ENCODE results near the gene ZSWIM1.
A peak's percentile ranks its signal among the peaks of the same experiment; 100 is the strongest.

The ZSWIM1 gene

DNA sequence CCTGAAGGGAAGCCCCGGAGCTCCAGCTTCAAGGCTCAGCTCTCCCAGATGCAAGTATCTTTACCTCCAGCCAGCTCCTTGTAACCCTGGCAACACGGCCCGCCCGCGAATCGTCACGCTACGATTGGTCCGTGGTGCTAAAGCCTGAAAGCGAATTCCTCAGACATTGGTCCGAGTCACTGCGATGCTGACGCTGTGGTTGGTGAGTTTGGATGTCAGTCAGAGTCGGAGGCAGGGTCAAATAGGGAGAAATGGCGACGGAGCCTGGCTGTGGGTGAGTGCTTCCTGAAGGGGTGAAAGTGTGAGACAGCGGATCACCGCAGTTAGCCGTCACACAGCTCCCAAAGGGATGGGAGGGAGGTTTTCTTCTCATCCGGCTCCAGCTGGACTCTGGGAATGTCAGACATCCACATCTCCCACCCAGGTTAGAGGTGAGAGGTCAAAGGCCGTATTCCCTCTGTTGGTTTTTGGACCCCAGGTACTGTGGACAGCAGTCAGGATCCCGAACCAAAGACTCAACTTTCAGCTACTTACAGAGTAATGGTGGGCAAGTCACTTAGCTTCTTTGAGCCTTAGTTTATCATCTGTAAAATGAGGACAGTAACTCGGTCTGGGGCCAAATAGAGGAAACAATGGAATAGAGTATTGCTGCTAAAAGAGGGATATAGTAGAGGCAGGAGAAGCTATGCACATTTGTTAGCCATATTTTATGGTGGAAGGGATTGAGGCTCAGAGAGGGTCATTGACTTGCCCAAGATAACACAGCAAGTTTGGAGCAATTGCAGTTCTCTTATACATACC, at the start of gene ZSWIM1:
Gene ZSWIM1, plus strand, starts transcription at position 240 of the 801 bp plus-strand sequence. CDS start 1,366 bp downstream, outside the sequence.
- peak; percentile 98 for DNase-seq

DNA sequence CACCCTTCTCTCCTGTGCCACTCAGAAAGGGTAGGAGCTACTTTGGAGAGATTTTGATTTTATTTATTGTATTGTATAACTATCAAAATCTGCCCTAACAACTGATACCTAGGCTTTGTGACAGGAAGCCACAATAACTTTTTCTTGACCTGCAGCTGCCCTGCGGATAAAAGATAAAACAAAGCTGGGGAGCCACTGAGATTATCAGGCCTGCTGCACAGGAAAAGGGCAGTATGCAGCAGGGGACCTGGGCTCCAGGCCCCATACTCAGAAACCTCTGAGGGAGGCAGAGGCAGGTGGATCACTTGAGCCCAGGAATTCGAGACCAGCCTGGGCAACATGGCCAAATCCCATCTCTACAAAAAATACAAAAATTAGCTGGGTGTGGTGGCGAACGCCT, 48.4 kb upstream of the ZSWIM1 start:
- DNase-seq, result no peak

DNA sequence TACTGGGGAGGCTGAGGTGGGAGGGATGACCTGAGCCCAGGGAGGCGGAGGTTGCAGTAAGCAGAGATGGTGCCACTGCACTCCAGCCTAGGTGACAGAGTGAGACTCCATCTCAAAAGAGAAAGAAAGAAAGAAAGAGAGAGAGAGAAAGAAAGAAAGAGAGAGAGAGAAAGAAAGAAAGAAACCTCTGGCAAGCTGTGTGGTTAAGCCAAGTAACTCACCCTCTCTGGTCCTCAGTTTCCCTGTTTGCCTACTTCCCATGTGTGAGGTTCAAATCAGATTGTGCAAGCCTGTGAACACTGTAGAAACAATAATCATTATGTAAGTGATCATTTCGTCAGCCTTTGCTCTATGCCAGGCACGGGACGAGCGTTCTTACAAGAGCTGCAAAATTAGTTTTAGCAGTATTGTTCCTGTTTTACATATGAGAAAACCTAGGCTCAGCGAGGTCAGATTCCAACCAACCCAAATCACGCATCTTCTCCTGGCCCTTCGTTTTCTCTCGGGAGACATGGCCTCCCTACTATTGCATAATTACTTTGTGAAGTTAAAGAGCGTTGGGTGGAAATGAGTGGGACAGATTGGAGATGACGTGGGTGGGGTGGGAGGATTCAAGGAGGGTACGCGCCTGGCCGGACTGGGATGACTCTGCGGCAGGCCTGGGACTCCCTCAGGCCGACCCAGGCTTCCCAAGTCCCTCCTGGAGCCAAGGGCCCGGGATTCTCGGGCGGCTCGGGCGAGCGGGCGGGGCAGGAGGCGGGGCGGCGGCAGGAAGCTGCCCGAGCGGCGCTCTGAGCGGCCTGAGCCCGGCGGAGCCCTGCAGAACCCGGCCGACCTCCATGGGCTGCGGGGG, 47.8 kb upstream of the ZSWIM1 start, which contains the start of gene SNX21:
Gene SNX21, plus strand, starts transcription at position 770 of the 853 bp plus-strand sequence. CDS start 121 bp downstream, outside the sequence.
- peak; percentile 84 for DNase-seq

DNA sequence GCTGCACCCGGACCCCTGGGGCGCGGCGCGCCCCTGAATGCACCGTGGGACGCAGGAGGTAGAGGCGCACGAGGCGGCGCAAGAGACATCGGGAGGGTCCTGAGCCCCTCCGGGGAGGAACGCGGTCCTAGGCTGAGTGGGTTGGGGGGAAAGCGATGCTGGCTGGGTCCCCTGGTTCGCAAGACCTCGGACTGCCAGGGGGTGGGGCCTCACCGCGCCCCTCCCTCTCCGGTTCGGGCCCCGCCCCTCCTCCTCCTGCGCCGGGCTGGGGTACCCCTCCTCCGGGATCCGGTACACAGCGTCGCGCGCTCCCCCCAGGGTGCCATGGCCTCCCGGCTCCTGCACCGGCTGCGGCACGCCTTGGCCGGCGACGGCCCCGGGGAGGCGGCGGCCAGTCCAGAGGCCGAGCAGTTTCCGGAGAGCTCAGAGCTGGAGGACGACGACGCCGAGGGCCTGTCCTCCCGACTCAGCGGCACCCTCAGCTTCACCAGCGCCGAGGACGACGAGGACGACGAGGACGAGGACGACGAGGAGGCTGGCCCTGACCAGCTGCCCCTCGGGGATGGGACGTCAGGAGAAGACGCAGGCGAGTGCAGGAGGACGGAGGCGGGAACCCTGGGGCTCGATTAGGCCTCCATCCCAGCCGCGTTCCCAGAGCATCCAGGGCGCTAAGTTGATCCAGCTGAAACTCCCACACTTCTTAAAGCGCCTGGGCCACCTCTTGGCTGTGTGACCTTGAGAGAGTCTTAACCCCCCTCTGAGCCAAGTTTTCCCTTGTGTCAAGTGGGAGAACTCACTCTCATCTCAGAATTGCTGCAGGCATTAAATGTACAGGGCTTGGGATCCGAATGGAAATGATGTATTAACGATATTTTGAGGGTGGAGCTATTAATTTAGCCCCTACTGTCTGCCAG, 46.9 kb upstream of the ZSWIM1 start:
- peak; percentile 36 for DNase-seq

DNA sequence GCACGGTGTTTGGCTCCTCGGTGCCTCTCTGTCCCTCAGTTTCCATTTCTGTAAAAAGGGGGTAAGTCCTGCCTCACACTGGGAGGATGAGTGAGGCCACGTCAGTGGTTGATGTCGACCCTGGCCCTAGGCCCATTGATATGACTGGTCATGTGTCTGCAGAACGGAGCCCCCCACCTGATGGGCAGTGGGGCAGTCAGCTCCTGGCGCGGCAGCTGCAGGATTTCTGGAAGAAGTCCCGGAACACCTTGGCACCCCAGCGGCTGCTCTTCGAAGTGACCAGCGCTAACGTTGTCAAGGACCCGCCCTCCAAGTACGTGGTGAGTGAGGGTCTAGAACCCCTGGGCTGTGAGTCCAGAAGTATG, 46.2 kb upstream of the ZSWIM1 start:
- DNase-seq, result no peak

DNA sequence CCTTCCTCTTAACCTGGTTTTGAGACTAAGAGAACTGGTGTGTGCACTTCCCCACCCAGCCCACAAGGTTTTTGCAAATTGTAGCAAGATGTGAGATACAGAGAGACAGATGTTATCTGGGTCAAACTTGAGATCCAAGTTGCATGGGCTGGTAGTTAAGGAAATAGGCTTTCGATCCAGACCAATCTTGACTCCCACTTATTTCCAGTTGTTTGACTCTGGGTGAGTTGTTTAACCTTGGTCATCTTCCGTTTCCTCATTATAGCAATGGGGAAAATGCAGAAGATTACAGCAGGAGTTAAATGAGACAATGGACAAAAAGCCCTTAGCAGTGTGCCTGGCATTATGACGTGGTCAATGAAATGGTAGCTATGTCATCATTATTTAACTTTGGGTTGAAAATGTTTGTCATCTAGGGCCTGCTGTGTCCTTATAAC, 45.7 kb upstream of the ZSWIM1 start:
- no peak for DNase-seq

DNA sequence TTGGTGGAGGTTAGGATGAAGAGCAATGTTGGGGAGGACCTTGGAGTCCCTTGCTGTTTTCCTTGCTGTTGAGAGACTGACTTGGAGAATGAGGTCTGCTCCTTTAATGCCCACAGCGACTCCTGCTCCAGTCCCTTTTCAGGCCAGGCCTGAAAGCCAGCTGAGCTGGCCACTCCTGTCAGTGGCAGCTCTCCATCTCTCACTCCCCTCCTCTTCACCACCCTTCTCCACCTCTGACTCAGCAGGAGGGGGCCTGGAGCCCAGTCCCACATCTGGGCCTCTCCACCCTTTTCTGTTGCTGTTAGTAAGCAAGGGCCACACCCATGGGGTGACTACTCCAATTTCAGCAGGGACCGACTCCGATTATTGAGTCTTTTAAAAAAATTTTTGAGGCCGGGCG, 45.2 kb upstream of the ZSWIM1 start:
- no peak for DNase-seq

DNA sequence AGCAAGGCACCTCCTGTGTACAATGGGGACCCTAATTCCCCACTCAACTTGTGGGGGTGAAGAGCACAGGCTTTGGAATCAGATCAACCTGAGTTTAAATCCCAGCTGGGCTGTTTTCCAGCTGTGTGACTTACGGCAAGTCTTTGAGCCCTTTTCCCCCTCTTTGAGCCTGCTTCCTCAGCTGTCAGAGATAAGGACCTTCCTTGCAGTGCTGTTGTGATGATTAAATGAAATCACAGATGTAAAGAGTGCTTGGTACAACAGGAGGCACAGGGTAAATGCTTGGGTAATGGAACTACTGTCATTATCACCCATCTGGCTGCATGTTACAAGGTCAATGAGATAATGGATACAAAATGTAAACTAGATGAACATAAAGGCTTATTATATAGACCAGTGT, 44.2 kb upstream of the ZSWIM1 start:
- no peak for DNase-seq

DNA sequence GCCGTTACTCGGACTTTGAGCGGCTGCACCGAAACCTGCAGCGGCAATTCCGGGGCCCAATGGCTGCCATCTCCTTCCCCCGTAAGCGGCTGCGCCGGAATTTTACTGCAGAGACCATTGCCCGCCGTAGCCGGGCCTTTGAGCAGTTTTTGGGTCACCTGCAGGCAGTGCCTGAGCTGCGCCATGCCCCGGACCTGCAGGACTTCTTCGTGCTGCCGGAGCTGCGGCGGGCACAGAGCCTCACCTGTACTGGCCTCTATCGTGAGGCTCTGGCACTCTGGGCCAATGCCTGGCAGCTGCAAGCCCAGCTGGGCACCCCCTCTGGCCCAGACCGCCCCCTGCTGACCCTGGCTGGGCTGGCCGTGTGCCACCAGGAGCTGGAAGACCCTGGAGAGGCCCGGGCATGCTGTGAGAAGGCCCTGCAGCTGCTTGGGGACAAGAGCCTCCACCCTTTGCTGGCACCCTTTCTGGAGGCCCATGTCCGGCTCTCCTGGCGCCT, 40.3 kb upstream of the ZSWIM1 start:
- DNase-seq, result no peak

DNA sequence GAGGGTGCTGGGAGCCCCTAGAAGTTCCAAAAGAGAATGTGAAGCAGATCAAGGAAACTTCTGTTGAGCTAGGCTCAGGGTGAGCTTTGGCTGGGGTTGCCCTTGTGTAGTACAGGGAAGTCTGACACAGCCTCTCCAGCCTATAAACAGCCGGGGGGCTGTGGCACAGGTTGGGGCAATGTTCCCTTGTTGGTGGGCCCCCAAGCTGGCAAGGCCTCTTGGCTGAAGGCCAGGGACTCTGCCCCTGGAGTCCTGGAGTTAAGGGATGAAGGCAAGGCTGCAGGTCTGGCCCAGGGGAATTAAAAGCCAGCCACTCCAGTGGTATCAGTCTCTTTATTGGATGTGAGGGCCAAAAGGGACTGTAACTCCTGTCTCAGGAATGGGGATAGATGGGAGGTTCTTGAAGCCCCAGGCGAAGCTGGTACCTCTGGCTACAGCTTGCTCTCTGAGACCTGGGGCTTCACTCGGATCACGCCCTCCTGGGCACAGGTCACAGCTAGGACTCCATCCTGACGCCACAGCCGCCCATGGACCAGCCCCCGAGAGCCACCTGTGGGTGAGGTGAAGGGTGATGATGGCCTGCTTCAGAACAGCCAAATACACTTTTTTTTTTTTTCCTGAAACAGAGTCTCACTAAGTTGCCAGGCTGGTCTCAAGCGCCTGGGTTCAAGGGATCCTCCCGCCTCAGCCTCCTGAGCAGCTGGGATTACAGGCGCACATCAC, 39.5 kb upstream of the ZSWIM1 start:
- DNase-seq, result no peak

DNA sequence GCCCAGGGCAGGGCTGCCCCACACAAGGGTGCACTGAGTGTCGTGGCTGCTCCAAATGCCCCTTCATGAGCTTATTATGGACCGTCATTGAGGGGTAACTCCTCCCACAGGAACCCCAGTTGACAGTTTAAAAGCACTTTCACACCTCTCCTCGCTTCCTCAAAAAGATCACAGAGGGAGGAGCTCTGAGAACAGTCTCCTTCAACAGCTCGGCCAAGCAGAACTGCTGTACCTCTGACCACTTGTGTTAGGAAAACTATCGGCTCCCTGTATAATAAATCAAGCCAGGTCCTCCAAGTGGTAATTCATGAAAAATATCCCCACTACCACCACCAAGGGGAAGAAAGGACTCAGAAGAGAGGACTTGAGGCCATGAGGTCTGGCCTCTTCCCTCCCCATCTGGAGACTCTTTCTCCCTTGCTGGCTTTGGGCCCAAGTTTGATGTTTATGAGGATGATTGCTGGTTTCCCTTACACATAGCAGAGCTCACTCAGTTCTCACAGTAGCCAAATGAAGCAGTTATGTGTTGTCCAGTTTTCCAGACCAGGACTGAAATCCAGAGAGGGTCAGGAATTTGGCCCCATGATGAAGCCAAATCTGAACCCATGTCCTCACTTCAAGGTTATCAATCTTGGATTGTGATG, 38.7 kb upstream of the ZSWIM1 start:
- DNase-seq, result no peak

DNA sequence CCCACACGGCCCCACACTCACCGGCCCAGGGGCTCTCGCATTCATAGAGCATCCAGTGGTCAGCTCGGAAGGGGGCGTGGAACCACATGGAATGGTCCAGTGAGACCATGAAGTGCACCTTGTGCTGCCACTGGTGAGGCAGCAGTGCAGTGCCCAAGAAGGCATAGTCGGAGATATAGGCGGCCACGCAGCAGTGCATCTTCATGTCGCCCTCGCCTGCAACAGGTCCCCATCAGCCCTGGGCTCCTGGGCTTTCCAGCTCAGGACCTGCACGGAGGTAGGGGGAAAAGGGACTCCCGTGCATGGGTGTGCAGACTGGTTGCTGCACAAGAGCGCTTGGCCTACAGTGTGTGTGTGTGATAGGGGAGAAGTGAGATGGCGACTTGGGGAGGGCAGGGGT, 37.5 kb upstream of the ZSWIM1 start:
- no peak for DNase-seq

DNA sequence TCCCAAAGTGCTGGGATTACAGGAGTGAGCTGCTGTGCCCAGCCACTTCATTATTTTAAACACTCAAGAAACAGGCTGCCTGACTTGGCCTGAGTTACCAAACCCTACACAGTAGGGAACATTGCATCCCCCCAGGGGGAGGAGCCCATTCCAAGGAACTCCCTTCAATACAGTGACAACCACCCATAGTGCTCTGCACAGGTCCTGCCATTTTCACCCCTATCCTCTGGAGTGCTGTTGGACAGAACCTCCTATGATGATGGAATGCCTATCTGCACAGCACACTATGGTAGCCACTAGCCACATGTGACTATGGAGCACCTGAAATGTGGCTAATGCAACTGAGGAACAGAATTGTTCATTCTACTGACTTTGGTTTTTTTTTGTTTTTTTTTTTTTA, 35.6 kb upstream of the ZSWIM1 start:
- no peak for DNase-seq

DNA sequence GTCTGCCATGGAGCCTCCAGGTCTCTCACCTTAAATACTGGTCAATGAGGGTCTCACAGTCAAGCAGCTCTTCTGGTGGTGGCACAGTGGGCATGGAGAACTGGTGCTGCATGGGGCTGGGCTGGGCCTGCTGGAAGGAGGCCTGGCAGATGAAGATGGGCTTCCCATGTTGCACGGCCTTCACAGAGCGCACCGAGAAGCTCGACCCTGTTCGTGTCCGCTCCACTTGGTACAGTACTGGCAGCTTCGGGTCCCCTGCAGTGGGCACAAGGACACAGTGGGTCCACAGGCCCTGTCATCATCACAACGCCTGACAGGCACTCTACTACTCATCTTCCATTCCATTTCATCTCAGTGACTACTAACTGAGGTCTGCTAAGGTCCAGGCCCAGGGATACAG, 32.6 kb upstream of the ZSWIM1 start:
- DNase-seq, result no peak

DNA sequence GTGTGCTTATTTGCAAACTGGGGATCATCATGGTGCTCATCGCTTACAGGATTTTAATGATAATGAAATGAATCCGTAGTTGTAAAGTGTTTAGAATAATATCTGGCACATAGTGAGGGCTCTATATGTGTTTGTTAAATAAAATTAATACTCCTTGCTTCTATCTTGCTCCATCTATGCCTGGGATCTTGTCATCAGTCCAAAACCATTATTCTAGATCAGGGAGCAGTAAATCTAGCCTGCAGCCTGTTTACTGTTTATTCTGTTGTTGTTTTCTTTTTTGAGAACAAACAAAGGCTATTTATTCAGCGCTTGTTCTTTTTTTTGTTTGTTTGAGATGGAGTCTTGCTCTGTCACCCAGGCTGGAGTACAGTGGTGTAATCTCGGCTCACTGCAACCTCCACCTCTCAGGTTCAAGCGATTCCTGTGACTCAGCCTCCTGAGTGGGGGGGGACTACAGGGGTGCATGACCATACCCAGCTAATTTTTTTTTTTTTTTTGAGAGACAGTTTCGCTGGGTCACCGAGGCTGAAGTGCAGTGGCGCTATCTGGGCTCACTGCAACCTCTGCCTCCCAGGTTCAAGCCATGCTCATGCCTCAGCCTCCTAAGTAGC, 32.0 kb upstream of the ZSWIM1 start:
- DNase-seq, result no peak

DNA sequence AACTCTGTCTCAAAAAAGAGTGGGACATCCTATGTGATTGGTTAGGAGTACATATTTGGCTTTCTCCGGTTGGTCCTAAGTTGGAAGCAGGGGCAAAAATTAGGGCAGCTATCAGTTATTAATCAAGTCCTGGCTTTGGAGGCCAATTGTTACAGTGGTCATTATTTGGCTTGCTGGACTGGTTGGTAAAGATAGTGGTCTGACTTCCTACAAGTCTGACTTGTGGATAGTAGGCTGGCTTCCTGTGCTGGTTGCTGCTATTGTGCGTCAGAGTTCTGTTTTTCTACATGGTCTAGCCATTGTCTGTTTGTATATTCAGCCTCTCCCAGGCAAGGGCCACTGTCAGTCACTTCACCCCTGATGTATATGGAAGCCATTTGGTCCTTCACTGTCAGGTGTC, 30.8 kb upstream of the ZSWIM1 start:
- DNase-seq, result no peak

DNA sequence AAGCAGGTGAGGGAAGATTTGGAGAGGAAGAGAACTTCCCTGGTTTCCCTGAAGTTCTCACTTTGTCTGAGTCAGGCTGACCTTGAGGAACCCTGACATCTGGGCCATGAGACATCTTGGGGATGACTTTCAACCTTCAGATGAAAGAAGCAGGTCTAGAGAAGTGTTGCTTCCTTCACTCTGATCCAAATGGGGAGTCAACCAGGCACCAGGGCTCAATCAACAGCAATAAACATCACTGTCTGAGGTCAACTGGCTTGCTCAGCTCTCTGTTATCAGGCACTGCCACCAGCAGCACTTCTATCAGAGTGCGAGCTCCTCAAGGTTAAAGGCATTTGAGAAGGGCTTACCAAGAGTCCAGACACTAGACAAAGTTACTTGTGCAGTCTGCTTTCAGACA, 30.1 kb upstream of the ZSWIM1 start:
- no peak for DNase-seq

DNA sequence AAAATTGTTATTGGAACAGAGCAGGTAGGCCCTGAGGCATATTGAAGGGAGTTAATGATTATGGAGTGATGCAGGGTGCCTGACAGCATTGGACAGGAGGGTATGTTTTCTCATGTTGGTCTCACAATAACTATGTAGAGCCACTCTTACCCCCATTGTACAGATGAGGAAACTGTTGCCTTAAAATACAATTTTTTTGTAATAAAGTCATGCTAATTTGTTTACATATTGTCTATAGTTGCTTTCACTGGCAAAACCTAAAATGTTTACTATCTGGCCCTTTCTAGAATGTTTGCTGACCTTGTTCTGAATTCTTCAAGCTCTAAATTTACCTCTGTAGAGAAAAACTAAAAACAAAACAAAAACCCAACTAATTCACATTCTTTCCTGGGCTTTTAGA, 29.5 kb upstream of the ZSWIM1 start:
- DNase-seq, result no peak

DNA sequence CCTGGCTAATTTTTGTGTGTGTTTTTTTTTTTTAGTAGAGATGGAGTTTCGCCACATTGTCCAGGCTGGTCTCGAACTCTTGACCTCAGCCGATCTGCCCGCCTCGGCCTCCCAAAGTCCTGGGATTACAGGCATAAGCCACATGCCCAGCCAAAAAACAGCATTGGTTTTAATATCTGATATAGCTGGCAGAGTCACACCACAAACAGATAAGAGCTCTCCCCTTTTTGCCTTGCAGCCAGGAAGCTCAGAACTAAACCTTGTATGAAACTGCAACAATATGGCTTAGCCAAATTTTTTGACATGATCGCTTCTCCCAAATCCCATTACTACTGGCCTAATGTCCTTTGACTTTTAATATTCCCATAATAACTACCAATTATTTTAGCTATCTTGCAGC, 28.7 kb upstream of the ZSWIM1 start:
- no peak for DNase-seq

DNA sequence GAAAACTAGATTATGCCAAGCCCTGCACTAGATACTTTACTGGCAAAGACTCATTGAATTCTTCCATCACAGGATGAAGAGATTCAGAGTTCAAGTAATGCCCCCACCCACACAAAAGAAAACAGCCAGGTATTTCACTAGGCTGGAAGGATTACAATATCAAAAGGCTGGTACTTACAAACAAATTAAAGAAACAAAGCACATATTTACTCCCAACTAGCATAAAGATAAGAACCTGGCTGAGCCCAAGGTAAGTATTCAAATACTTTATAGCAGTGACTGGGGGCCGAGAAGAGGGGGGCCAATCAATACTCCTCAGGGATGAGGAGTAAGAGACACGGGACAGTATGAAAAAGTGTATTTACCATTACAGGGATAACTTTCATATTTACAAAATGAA, 27.5 kb upstream of the ZSWIM1 start:
- no peak for DNase-seq
